HepG2 (cell line): ENCODE measurements around the gene DPM1. TPM values are rescaled to one million over a fixed set of nuclear protein-coding genes. Genes with fewer than 3 reads are reported as not detected.

Experiments used
- ATAC-seq: fragments of 200-7000 bp; cut with Tn5 transposase; 3 replicates; pipeline ENCODE4 v1.9.1; 2020; ENCODE audit warnings: mild to moderate bottlenecking, moderate library complexity
- BruUV-seq: library from RNA; stranded (reverse); fragments of 400-500 nt; replicated peaks from 2 replicates; lab custom pipeline; 2021; lab: Mats Ljungman, UMichigan
- CTCF ChIA-PET: fragments of 300-600 bp; formaldehyde crosslinking; extraction: SDS; loops from one replicate; lab custom pipeline; 2021; ENCODE audit warnings: low total read pairs, inconsistent platforms, low intra/inter-chr PET ratio; lab: Yijun Ruan, JAX
- POLR2A ChIA-PET: fragments of 350-600 bp; sonication (Branson Sonifier 250); formaldehyde crosslinking; loops from one replicate; lab custom pipeline; 2020; ENCODE audit warnings: antibody characterized with exemption, inconsistent platforms; lab: Yijun Ruan, JAX
- DNase-seq: peaks from one replicate; pipeline ENCODE4 v3.0.0-alpha.2; 2015; ENCODE audit warnings: low spot score
- FAIRE-seq: peaks from 3 replicates; lab custom pipeline; 2011; peaks lifted over from hg19 to GRCh38; lab: Jason Lieb, UNC
- H2AFZ ChIP-seq: one replicate; pipeline ENCODE4 v1.6.1; 2011; ENCODE audit warnings: low read length, inconsistent platforms
- H3K27ac ChIP-seq: fragments of 300-600 bp; 3 replicates; pipeline ENCODE4 v1.8.0; 2011; ENCODE audit warnings: mixed run types, mild to moderate bottlenecking, mixed read lengths, low read length, inconsistent platforms; ENCODE audit not compliant: insufficient read depth; ENCODE audit errors: extremely low read length
- H3K27me3 ChIP-seq, 2 experiments: fragments of 200-600 bp in 1 of 2; 2 replicates in 1 of 2; 3 replicates in 1 of 2; pipeline versions ENCODE4 v1.6.0 to v1.8.0; 2011; ENCODE audit warnings: low read length in 2 of 2, mild to moderate bottlenecking in 2 of 2, moderate library complexity in 2 of 2, inconsistent platforms in 1 of 2; ENCODE audit not compliant: insufficient read depth in 2 of 2, control insufficient read depth in 1 of 2
- H3K36me3 ChIP-seq, 2 experiments: fragments of 200-600 bp in 1 of 2; replicated peaks in 1 of 2; 2 replicates in 1 of 2; 3 replicates in 1 of 2; pipeline versions ENCODE4 v1.5.1 to v1.8.0; 2011; ENCODE audit warnings: low read length in 2 of 2, inconsistent platforms in 1 of 2; ENCODE audit not compliant: insufficient read depth in 2 of 2, control insufficient read depth in 1 of 2
- H3K4me1 ChIP-seq: 2 replicates; pipeline ENCODE4 v1.5.1; 2012; ENCODE audit warnings: low read length, inconsistent platforms; ENCODE audit not compliant: insufficient read depth
- H3K4me2 ChIP-seq: 2 replicates; pipeline ENCODE4 v1.6.0; 2011; ENCODE audit warnings: low read depth, low read length, inconsistent platforms
- H3K4me3 ChIP-seq, 3 experiments: fragments of 200-600 bp in 1 of 3; sonication (generic), shearing (Covaris generic) in 1 of 3; replicated peaks in 1 of 3; 2 replicates each; pipeline ENCODE4 v1.5.1; 2011 to 2016; ENCODE audit warnings: low read length in 3 of 3, inconsistent platforms in 2 of 3, low read depth in 2 of 3, mild to moderate bottlenecking in 2 of 3, control low read depth in 1 of 3, mixed read lengths in 1 of 3; ENCODE audit not compliant: insufficient read depth in 1 of 3
- H3K79me2 ChIP-seq: one replicate; pipeline ENCODE4 v1.6.1; 2011; ENCODE audit warnings: low read length, inconsistent platforms; ENCODE audit not compliant: insufficient read depth
- H3K9ac ChIP-seq: 2 replicates; pipeline ENCODE4 v1.6.0; 2011; ENCODE audit warnings: mild to moderate bottlenecking, low read depth, low read length, inconsistent platforms; ENCODE audit not compliant: insufficient read depth
- H3K9me3 ChIP-seq: 2 replicates; pipeline ENCODE4 v1.5.1; 2012; ENCODE audit warnings: mild to moderate bottlenecking, low read length
- H4K20me1 ChIP-seq: 2 replicates; pipeline ENCODE4 v1.6.0; 2011; ENCODE audit warnings: inconsistent platforms, mild to moderate bottlenecking, low read length, moderate library complexity; ENCODE audit not compliant: insufficient read depth
- CERS6 ChIP-seq: sonication (generic); formaldehyde crosslinking; IDR thresholded peaks from 2 replicates; pipeline ENCODE4 v1.5.0; 2020; ENCODE audit warnings: missing genetic modification reagents
- DPF2 ChIP-seq: sonication (generic); formaldehyde crosslinking; IDR thresholded peaks from 2 replicates; pipeline ENCODE4 v1.4.0; 2020; ENCODE audit warnings: mild to moderate bottlenecking, low read depth, missing genetic modification reagents, borderline replicate concordance
- HDAC2 ChIP-seq: sonication (generic); formaldehyde crosslinking; IDR thresholded peaks from 2 replicates; pipeline ENCODE4 v1.4.0; 2020; ENCODE audit warnings: missing genetic modification reagents
- KLF16 ChIP-seq, 2 experiments: sonication (generic) in 1 of 2; formaldehyde crosslinking in 1 of 2; IDR thresholded peaks; 2 replicates each; pipeline versions ENCODE4 v1.6.1 to v1.8.0; 2016 to 2023; ENCODE audit warnings: missing genetic modification reagents in 2 of 2, missing compliant biosample characterization in 1 of 2
- POLR2AphosphoS5 ChIP-seq: IDR thresholded peaks from 2 replicates; pipeline ENCODE4 v1.6.1; 2012; ENCODE audit warnings: low read depth, low read length
- RBM22 ChIP-seq: fragments of 200-400 bp; formaldehyde crosslinking; optimal IDR thresholded peaks from 2 replicates; pipeline ENCODE3; 2017; ENCODE audit warnings: mild to moderate bottlenecking, low read length, moderate library complexity
- SOX13 ChIP-seq, 3 experiments: fragments of 450-650 bp in 1 of 3; sonication (generic) in 1 of 3; formaldehyde crosslinking in 1 of 3; IDR thresholded peaks in 2 of 3; conservative IDR thresholded peaks in 1 of 3; 2 replicates each; pipeline versions ENCODE4 v1.5.0 to v1.6.1; 2016 to 2020; ENCODE audit warnings: antibody characterized with exemption in 1 of 3, mild to moderate bottlenecking in 1 of 3, missing compliant biosample characterization in 1 of 3, missing genetic modification reagents in 1 of 3, moderate library complexity in 1 of 3
- ZNF550 ChIP-seq: sonication (generic); formaldehyde crosslinking; IDR thresholded peaks from 2 replicates; pipeline ENCODE4 v1.4.0; 2020; ENCODE audit warnings: mild to moderate bottlenecking, missing genetic modification reagents, borderline replicate concordance
- ZNF879 ChIP-seq: sonication (generic); formaldehyde crosslinking; IDR thresholded peaks from 2 replicates; pipeline ENCODE4 v1.8.1; 2023; ENCODE audit warnings: missing genetic modification reagents
- WGBS: methylation state at CpG from one replicate; pipeline ENCODE4 v1.1.6; 2017; ENCODE audit warnings: low lambda C conversion rate; 5-methylcytosine and 5-hydroxymethylcytosine counted together
- in situ Hi-C: cut with HindIII; loops from 2 replicates; pipeline ENCODE4 v1.10.0; 2017; ENCODE audit warnings: low pct_unique_long_range_greater_than_20kb; ENCODE audit not compliant: extremely low pct_ligation_motif_present
- intact Hi-C: fragments of 100-400 bp; cut with micrococcal nuclease; formaldehyde crosslinking; loops from one replicate; pipeline ENCODE4 v1.10.0; 2022; ENCODE audit not compliant: unreplicated experiment
- polyA plus RNA-seq, 8 experiments: library from polyadenylated mRNA; depleted of rRNA in 3 of 8; stranded (reverse) in 7 of 8; unstranded in 1 of 8; fragments of >200 nt; fragmentation: Illumina TruSeq in 4 of 8; extraction: Trizol in 4 of 8; gene quantifications; 2 replicates each; pipeline versions ENCODE4 v1.2.1 to v1.2.3, GENCODE V29; 2011 to 2016; ENCODE audit warnings: low read depth in 4 of 8, missing spikeins in 1 of 8, mixed read lengths in 1 of 8; ENCODE audit not compliant: insufficient read depth in 1 of 8
- total RNA-seq, 5 experiments: library from RNA; depleted of rRNA; stranded (reverse); fragments of >200 nt; fragmentation: Illumina TruSeq; extraction: Trizol; gene quantifications; 2 replicates each; pipeline ENCODE4 v1.2.3, GENCODE V29; 2016; ENCODE audit warnings: low read depth in 1 of 5
- TF ChIP-seq, protein P1 (sequence below): sonication (generic); formaldehyde crosslinking; IDR thresholded peaks from 2 replicates; pipeline ENCODE4 v1.4.0; 2020; ENCODE audit warnings: missing genetic modification reagents, mild to moderate bottlenecking, borderline replicate concordance

Gene DPM1
- total and polyA plus RNA-seq, 2 of the 13 experiments (the other 11 are each of a cell fraction or from before 2014, with no cell fraction given), result 83.2 to 161 TPM

- TF ChIP-seq CERS6 (CRISPR knock-in tag), result no peak
- TF ChIP-seq POLR2AphosphoS5, result no peak
- no peak for TF ChIP-seq HDAC2 (CRISPR knock-in tag)
These were observed 39.9 kb downstream of the DPM1 start (continued) for GRCh38 chr20:50918403-50918802.

GRCh38 chr20:50916934-50917333 lies 41.4 kb downstream of the DPM1 start:
- no peak for FAIRE-seq
- H3K4me1 ChIP-seq, result peaks cover 5% of the 10 kb centered on the region

GRCh38 chr20:50916257-50916656 lies 42.1 kb downstream of the DPM1 start:
- 92% methylated on average over 5 of the region's 5 CpGs for WGBS
- Histone ChIP-seq H3K4me3 (no peak overlapping the region), H3K27me3 (no peaks in the 10 kb centered on the region), H2AFZ (no peak overlapping the region), H3K4me1 (peaks cover 12% of the 10 kb centered on the region), H3K9ac (no peak overlapping the region), H3K36me3 (peaks cover 10 to 46% of the 10 kb centered on the region in 2 experiments), H3K79me2 (peaks cover 94% of the 10 kb centered on the region), H4K20me1 (peaks cover 67% of the 10 kb centered on the region), H3K9me3 (no peaks in the 10 kb centered on the region), H3K27ac (no peak overlapping the region), H3K4me2 (no peak overlapping the region)
- in situ Hi-C loops, result no loop called here
- BruUV-seq, result no TSS peak
- intact Hi-C loops, result no loop called here
- ChIA-PET POLR2A (interaction anchor here (1.3 kb wide), 1 partner anchor 14 kb away, joined by 5 read pairs; no protein-coding TSS in a partner anchor), CTCF (no interaction called here)
- DNase-seq, result no peak
- no peak for FAIRE-seq
- ATAC-seq, result no peak; the same call in 2 of the 3 replicates
- TF ChIP-seq DPF2 (CRISPR knock-in tag) (no peak), ZNF879 (CRISPR knock-in tag) (no peak), SOX13 (IDR thresholded peaks at IDR 0.05) (no peak), SOX13 (CRISPR knock-in tag; conservative IDR thresholded peaks at IDR 0.05 in 1 of 2, IDR thresholded peaks at IDR 0.05 in 1 of 2) (no peak), KLF16 (CRISPR knock-in tag; IDR thresholded peaks at IDR 0.05) (no peak)
- TF ChIP-seq, protein P1, sequence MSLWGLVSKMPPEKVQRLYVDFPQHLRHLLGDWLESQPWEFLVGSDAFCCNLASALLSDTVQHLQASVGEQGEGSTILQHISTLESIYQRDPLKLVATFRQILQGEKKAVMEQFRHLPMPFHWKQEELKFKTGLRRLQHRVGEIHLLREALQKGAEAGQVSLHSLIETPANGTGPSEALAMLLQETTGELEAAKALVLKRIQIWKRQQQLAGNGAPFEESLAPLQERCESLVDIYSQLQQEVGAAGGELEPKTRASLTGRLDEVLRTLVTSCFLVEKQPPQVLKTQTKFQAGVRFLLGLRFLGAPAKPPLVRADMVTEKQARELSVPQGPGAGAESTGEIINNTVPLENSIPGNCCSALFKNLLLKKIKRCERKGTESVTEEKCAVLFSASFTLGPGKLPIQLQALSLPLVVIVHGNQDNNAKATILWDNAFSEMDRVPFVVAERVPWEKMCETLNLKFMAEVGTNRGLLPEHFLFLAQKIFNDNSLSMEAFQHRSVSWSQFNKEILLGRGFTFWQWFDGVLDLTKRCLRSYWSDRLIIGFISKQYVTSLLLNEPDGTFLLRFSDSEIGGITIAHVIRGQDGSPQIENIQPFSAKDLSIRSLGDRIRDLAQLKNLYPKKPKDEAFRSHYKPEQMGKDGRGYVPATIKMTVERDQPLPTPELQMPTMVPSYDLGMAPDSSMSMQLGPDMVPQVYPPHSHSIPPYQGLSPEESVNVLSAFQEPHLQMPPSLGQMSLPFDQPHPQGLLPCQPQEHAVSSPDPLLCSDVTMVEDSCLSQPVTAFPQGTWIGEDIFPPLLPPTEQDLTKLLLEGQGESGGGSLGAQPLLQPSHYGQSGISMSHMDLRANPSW, result no peak

More at GRCh38 chr20:50916934-50917333, 41.4 kb downstream of the DPM1 start:
- DNase-seq, result no peak
- TF ChIP-seq RBM22 (peak; percentile 31), ZNF550 (CRISPR knock-in tag) (no peak)
- CTCF ChIA-PET, result no interaction called here
- Histone ChIP-seq H3K4me3 (no peak overlapping the region), H2AFZ (no peak overlapping the region), H3K9ac (no peak overlapping the region), H4K20me1 (peaks cover 66% of the 10 kb centered on the region), H3K36me3 (peaks cover 8 to 42% of the 10 kb centered on the region in 2 experiments), H3K27ac (no peak overlapping the region), H3K79me2 (peaks cover 94% of the 10 kb centered on the region), H3K27me3 (no peaks in the 10 kb centered on the region), H3K4me2 (no peak overlapping the region), H3K9me3 (no peaks in the 10 kb centered on the region)
- WGBS, result 100% methylated on average over 3 of the region's 3 CpGs
- BruUV-seq, result no TSS peak
- in situ Hi-C loops (no loop called here), intact Hi-C loops (no loop called here)
- POLR2A ChIA-PET, result no interaction called here
- no peak for ATAC-seq
